ENCODE measurements around the gene MORN3. TPM values are rescaled to one million over a fixed set of nuclear protein-coding genes. Genes with fewer than 3 reads are reported as not detected.

MORN3 gene
- total and polyA plus RNA-seq, 10 of the 15 experiments (the other 5 are each of a cell fraction or from before 2014, with no cell fraction given), result 0.08 to 0.34 (median 0.17) TPM

DNA sequence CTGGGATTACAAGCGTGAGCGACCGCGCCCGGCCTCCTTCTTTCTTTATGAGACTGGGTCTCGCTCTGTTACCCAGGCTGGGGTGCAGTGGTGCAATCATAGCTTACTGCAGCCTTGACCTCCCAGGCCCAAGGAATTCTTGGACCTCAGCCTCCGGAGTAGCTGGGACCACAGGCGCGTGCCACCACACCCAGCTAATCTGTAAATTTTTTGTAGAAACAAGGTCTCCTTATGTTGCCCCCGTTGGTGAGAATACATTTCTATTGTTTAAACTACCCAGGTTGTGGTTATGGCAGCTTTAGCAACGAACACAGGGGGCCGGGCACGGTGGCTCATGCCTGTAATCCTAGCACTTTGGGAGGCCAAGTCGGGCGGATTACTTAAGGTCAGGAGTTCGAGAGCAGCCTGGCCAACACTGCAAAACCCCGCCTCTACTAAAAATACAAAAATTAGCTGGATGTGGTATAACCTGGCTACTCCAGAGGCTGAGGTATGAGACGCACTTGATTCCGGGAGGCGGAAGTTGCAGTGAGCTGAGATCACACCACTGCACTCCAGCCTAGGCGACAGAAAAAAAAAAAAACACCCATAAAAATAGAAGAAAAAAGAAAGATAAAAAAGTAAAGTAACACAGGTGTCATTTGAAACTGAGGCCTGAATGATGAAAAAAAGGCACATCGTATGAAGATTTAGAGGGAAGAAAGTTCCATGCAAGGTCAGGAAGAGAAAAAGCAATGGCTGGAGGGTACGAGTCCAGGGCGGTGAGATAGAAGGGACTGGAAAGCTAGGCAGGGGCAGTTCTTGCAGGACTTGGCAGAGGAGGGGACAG lies 42.1 kb upstream of the MORN3 start (continued):
- TF ChIP-seq, protein P1, sequence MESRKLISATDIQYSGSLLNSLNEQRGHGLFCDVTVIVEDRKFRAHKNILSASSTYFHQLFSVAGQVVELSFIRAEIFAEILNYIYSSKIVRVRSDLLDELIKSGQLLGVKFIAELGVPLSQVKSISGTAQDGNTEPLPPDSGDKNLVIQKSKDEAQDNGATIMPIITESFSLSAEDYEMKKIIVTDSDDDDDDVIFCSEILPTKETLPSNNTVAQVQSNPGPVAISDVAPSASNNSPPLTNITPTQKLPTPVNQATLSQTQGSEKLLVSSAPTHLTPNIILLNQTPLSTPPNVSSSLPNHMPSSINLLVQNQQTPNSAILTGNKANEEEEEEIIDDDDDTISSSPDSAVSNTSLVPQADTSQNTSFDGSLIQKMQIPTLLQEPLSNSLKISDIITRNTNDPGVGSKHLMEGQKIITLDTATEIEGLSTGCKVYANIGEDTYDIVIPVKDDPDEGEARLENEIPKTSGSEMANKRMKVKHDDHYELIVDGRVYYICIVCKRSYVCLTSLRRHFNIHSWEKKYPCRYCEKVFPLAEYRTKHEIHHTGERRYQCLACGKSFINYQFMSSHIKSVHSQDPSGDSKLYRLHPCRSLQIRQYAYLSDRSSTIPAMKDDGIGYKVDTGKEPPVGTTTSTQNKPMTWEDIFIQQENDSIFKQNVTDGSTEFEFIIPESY (IDR thresholded peaks at IDR 0.05), result no peak

DNA sequence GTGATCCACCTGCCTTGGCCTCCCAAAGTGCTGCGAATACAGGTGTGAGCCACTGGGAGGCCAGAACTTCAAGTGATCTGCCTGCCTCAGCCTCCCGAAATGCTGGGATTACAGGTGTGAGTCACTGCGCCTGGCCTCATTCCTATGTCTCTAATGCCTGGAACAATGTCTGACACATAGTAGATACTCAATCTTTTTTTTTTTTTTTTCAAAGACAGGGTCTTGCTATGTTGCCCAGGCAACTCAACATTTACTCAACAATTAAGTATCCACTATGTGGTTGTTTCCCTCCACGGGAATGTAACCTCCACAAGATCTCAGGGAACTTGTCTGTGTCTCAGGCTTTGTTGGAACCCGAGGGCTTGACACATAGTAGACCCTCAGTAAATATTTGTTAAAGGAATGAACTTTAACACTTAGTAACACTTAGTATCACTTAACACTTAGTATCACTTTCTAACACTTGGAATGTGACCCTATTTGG lies 40.1 kb upstream of the MORN3 start:
- no peak overlapping the region for H3K27ac ChIP-seq (ENCODE audit: control insufficient read depth, insufficient read depth)
- peaks cover 17% of the 10 kb centered on the region; the same call in 1 of the 2 replicates for H3K4me1 ChIP-seq (ENCODE audit: control insufficient read depth, insufficient read depth, low read length)
- no peak overlapping the region for H2AFZ ChIP-seq (ENCODE audit: control insufficient read depth, low read depth, low read length)
- WGBS (ENCODE audit: insufficient coverage, insufficient replicate concordance, low lambda C conversion rate, missing lambda C conversion rate), result 96% methylated on average over 5 of the region's 5 CpGs
- no peaks in the 10 kb centered on the region for H4K20me1 ChIP-seq (ENCODE audit: control insufficient read depth, insufficient read depth)
- ChIA-PET POLR2A (no interaction called here), CTCF (interaction anchor here (0.8 to 1.4 kb wide), 2 partner anchors 8 to 85 kb away, joined by 3 to 5 read pairs; no protein-coding TSS in a partner anchor), SMC1A (ENCODE audit: uncharacterized antibody, unreplicated experiment) (no interaction called here), RAD21 (ENCODE audit: unreplicated experiment) (interaction anchor here (4.1 kb wide), 1 partner anchor 84 kb away, joined by 32 read pairs; the partner anchor contains the start of gene RHOF)
- no peak for ATAC-seq
- no peak overlapping the region for H3K4me3 ChIP-seq
- intact Hi-C loops (cut with micrococcal nuclease; ENCODE audit: unreplicated experiment), result no loop called here
- DNase-seq (ENCODE audit: low read depth, low spot score), result no peak
- FAIRE-seq, result no peak
- no peaks in the 10 kb centered on the region for H3K27me3 ChIP-seq (replicated peaks in 1 of 2; ENCODE audit: control insufficient read depth in 2 of 2, insufficient read depth in 2 of 2, low read length in 1 of 2)
- no TSS peak for BruUV-seq (replicated peaks)
- no peaks in the 10 kb centered on the region for H3K36me3 ChIP-seq (ENCODE audit: control insufficient read depth in 2 of 2, insufficient read depth in 2 of 2, low read length in 1 of 2)
- in situ Hi-C loops (cut with MboI), result no loop called here
- H3K79me2 ChIP-seq (ENCODE audit: control insufficient read depth, insufficient read depth, low read length), result peaks cover 14% of the 10 kb centered on the region
- H3K4me2 ChIP-seq (ENCODE audit: control insufficient read depth, insufficient read depth), result no peak overlapping the region
- no peaks in the 10 kb centered on the region for H3K9me3 ChIP-seq (replicated peaks; ENCODE audit: control insufficient read depth, insufficient read depth, low read length)
- no peak overlapping the region for H3K9ac ChIP-seq (ENCODE audit: control insufficient read depth, insufficient read depth, low read length)
- TF ChIP-seq, protein P2, sequence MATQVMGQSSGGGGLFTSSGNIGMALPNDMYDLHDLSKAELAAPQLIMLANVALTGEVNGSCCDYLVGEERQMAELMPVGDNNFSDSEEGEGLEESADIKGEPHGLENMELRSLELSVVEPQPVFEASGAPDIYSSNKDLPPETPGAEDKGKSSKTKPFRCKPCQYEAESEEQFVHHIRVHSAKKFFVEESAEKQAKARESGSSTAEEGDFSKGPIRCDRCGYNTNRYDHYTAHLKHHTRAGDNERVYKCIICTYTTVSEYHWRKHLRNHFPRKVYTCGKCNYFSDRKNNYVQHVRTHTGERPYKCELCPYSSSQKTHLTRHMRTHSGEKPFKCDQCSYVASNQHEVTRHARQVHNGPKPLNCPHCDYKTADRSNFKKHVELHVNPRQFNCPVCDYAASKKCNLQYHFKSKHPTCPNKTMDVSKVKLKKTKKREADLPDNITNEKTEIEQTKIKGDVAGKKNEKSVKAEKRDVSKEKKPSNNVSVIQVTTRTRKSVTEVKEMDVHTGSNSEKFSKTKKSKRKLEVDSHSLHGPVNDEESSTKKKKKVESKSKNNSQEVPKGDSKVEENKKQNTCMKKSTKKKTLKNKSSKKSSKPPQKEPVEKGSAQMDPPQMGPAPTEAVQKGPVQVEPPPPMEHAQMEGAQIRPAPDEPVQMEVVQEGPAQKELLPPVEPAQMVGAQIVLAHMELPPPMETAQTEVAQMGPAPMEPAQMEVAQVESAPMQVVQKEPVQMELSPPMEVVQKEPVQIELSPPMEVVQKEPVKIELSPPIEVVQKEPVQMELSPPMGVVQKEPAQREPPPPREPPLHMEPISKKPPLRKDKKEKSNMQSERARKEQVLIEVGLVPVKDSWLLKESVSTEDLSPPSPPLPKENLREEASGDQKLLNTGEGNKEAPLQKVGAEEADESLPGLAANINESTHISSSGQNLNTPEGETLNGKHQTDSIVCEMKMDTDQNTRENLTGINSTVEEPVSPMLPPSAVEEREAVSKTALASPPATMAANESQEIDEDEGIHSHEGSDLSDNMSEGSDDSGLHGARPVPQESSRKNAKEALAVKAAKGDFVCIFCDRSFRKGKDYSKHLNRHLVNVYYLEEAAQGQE (IDR thresholded peaks at IDR 0.05; ENCODE audit: low read depth, low read length), result no peak
- TF ChIP-seq, protein P3, sequence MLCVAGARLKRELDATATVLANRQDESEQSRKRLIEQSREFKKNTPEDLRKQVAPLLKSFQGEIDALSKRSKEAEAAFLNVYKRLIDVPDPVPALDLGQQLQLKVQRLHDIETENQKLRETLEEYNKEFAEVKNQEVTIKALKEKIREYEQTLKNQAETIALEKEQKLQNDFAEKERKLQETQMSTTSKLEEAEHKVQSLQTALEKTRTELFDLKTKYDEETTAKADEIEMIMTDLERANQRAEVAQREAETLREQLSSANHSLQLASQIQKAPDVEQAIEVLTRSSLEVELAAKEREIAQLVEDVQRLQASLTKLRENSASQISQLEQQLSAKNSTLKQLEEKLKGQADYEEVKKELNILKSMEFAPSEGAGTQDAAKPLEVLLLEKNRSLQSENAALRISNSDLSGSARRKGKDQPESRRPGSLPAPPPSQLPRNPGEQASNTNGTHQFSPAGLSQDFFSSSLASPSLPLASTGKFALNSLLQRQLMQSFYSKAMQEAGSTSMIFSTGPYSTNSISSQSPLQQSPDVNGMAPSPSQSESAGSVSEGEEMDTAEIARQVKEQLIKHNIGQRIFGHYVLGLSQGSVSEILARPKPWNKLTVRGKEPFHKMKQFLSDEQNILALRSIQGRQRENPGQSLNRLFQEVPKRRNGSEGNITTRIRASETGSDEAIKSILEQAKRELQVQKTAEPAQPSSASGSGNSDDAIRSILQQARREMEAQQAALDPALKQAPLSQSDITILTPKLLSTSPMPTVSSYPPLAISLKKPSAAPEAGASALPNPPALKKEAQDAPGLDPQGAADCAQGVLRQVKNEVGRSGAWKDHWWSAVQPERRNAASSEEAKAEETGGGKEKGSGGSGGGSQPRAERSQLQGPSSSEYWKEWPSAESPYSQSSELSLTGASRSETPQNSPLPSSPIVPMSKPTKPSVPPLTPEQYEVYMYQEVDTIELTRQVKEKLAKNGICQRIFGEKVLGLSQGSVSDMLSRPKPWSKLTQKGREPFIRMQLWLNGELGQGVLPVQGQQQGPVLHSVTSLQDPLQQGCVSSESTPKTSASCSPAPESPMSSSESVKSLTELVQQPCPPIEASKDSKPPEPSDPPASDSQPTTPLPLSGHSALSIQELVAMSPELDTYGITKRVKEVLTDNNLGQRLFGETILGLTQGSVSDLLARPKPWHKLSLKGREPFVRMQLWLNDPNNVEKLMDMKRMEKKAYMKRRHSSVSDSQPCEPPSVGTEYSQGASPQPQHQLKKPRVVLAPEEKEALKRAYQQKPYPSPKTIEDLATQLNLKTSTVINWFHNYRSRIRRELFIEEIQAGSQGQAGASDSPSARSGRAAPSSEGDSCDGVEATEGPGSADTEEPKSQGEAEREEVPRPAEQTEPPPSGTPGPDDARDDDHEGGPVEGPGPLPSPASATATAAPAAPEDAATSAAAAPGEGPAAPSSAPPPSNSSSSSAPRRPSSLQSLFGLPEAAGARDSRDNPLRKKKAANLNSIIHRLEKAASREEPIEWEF (IDR thresholded peaks at IDR 0.05; ENCODE audit: insufficient replicate concordance, low read depth, low read length), result no peak
- TF ChIP-seq ATF7 (IDR thresholded peaks at IDR 0.05; ENCODE audit: low read depth) (no peak), CREB1 (IDR thresholded peaks at IDR 0.05; ENCODE audit: low read depth) (no peak), RUNX3 (IDR thresholded peaks at IDR 0.05; ENCODE audit: low read length) (no peak), GABPA (IDR thresholded peaks at IDR 0.05; ENCODE audit: low read depth) (no peak), BCL11A (IDR thresholded peaks at IDR 0.05; ENCODE audit: low read depth, low read length) (no peak), SUPT20H (IDR thresholded peaks at IDR 0.05; ENCODE audit: borderline replicate concordance, control insufficient read depth, low read depth, low read length) (no peak), NFYA (IDR thresholded peaks at IDR 0.05; ENCODE audit: borderline replicate concordance, low read depth, low read length) (no peak)
